Measurements from ENCODE around the gene ZBTB8A.
"Not testable (repeated sequence)": the region's sequence is repeated elsewhere in the genome, so short reads cannot be mapped to it uniquely, and the experiment has no call there.

Gene ZBTB8A

GRCh38 chr1:32538887-32539583 is at the start of gene ZBTB8A:
ZBTB8A (plus strand) TSS chr1:32539427; CDS start chr1:32592932, 53,505 bp downstream.
- DNase-seq (ENCODE audit: low read depth, low spot score), result no peak

- DNase-seq (ENCODE audit: low read depth, low spot score), result no peak
Observed at GRCh38 chr1:32489774-32490454, 49.3 kb upstream of the ZBTB8A start.

GRCh38 chr1:32491386-32491785 is 47.8 kb upstream of the ZBTB8A start:
- no peak for DNase-seq (ENCODE audit: low read depth, low spot score)

GRCh38 chr1:32494196-32494595 is 45.0 kb upstream of the ZBTB8A start:
- no peak for DNase-seq (ENCODE audit: low read depth, low spot score)

- DNase-seq (ENCODE audit: low read depth, low spot score), result no peak
Observed at GRCh38 chr1:32494711-32495337, 44.4 kb upstream of the ZBTB8A start.

- no peak for DNase-seq (ENCODE audit: low read depth, low spot score)
Observed at GRCh38 chr1:32496127-32496526, 43.1 kb upstream of the ZBTB8A start.

GRCh38 chr1:32498751-32499150 is 40.5 kb upstream of the ZBTB8A start:
- no peak for DNase-seq (ENCODE audit: low read depth, low spot score)

GRCh38 chr1:32500387-32501209 is 38.6 kb upstream of the ZBTB8A start:
- DNase-seq (ENCODE audit: low read depth, low spot score), result no peak

- no peak for DNase-seq (ENCODE audit: low read depth, low spot score)
Observed at GRCh38 chr1:32501865-32502264, 37.4 kb upstream of the ZBTB8A start.

GRCh38 chr1:32503153-32503552 is 36.1 kb upstream of the ZBTB8A start:
- DNase-seq (ENCODE audit: low read depth, low spot score), result no peak

- DNase-seq (ENCODE audit: low read depth, low spot score), result no peak
Observed at GRCh38 chr1:32507021-32507420, 32.2 kb upstream of the ZBTB8A start.

GRCh38 chr1:32508761-32509160 is 30.5 kb upstream of the ZBTB8A start:
- no peak for DNase-seq (ENCODE audit: low read depth, low spot score)

GRCh38 chr1:32509939-32510338 is 29.3 kb upstream of the ZBTB8A start:
- DNase-seq (ENCODE audit: low read depth, low spot score), result no peak

- DNase-seq (ENCODE audit: low read depth, low spot score), result no peak
Observed at GRCh38 chr1:32516402-32516801, 22.8 kb upstream of the ZBTB8A start.

GRCh38 chr1:32518976-32519375 is 20.3 kb upstream of the ZBTB8A start:
- no peak for DNase-seq (ENCODE audit: low read depth, low spot score)

- no peak for DNase-seq (ENCODE audit: low read depth, low spot score)
Observed at GRCh38 chr1:32521165-32521564, 18.1 kb upstream of the ZBTB8A start.

- DNase-seq (ENCODE audit: low read depth, low spot score), result no peak
Observed at GRCh38 chr1:32525053-32525452, 14.2 kb upstream of the ZBTB8A start.

GRCh38 chr1:32525661-32526444 is 13.4 kb upstream of the ZBTB8A start:
- no peak for DNase-seq (ENCODE audit: low read depth, low spot score)

- not testable (repeated sequence) for DNase-seq (ENCODE audit: low read depth, low spot score)
Observed at GRCh38 chr1:32528550-32528949, 10.7 kb upstream of the ZBTB8A start.

- DNase-seq (ENCODE audit: low read depth, low spot score), result no peak
Observed at GRCh38 chr1:32533792-32534327, 5.4 kb upstream of the ZBTB8A start.

- no peak for DNase-seq (ENCODE audit: low read depth, low spot score)
Observed at GRCh38 chr1:32536117-32536516, 3.1 kb upstream of the ZBTB8A start.

All from iPS DF 19.7 (cell line).